SK-N-MC (cell line): ENCODE measurements around the gene NETO2.

Source experiments
- DNase-seq: peaks from one replicate; pipeline ENCODE4 v3.0.0-alpha.2; 2011; ENCODE audit warnings: low read depth, low spot score
- H3K27ac ChIP-seq: fragments of 200-600 bp; sonication (generic); 2 replicates; pipeline ENCODE4 v1.5.1; 2016; ENCODE audit warnings: mixed run types
- H3K36me3 ChIP-seq: fragments of 200-600 bp; sonication (generic); 2 replicates; pipeline ENCODE4 v1.6.1; 2017; ENCODE audit warnings: antibody characterized with exemption, low read length, mixed read lengths; ENCODE audit not compliant: insufficient read depth
- H3K4me3 ChIP-seq: fragments of 200-600 bp; sonication (generic); 2 replicates; pipeline ENCODE4 v1.5.1; 2016
- H3K9ac ChIP-seq: fragments of 200-600 bp; sonication (generic); 2 replicates; pipeline ENCODE4 v1.8.0; 2017; ENCODE audit warnings: mixed run types, mixed read lengths; ENCODE audit not compliant: insufficient read length
- H3K9me3 ChIP-seq: fragments of 200-600 bp; sonication (generic); 2 replicates; pipeline ENCODE4 v1.6.1; 2017; ENCODE audit warnings: low read depth, mild to moderate bottlenecking, antibody characterized with exemption, low read length, moderate library complexity, mixed read lengths
- EZH2 ChIP-seq: fragments of 200-600 bp; sonication (generic); IDR thresholded peaks from one replicate; pipeline ENCODE4 v1.6.1; 2017; ENCODE audit warnings: antibody characterized with exemption
- FOXP2 ChIP-seq: optimal IDR thresholded peaks from 2 replicates; pipeline ENCODE3; 2011; ENCODE audit warnings: mild to moderate bottlenecking, moderate library complexity; ENCODE audit not compliant: insufficient read depth; ENCODE audit errors: extremely low read length, control extremely low read depth
- POLR2AphosphoS5 ChIP-seq: IDR thresholded peaks from 2 replicates; pipeline ENCODE4 v1.6.1; 2012; ENCODE audit warnings: mild to moderate bottlenecking, low read depth, low read length, borderline replicate concordance

NETO2 gene

GRCh38 chr16:47055136-47055885 lies 88.4 kb downstream of the NETO2 start:
- no peaks in the 10 kb centered on the region for H3K9me3 ChIP-seq
- no peak overlapping the region for H3K4me3 ChIP-seq
- H3K36me3 ChIP-seq = no peaks in the 10 kb centered on the region
- H3K27ac ChIP-seq = no peak overlapping the region
- DNase-seq = no peak
- TF ChIP-seq FOXP2 = no peak
- TF ChIP-seq EZH2 = no peak
- TF ChIP-seq POLR2AphosphoS5 = no peak
- H3K9ac ChIP-seq = no peak overlapping the region

- H3K36me3 ChIP-seq = no peaks in the 10 kb centered on the region
- no peak overlapping the region for H3K4me3 ChIP-seq
- no peak for DNase-seq
- no peaks in the 10 kb centered on the region for H3K9me3 ChIP-seq
- TF ChIP-seq POLR2AphosphoS5 (no peak), FOXP2 (no peak), EZH2 (no peak)
- H3K27ac ChIP-seq = no peak overlapping the region
- no peak overlapping the region for H3K9ac ChIP-seq
Observed at GRCh38 chr16:47054306-47054705, 89.4 kb downstream of the NETO2 start.

- no peak for DNase-seq
- H3K27ac ChIP-seq = no peak overlapping the region
- no peak overlapping the region for H3K9ac ChIP-seq
- no peak overlapping the region for H3K4me3 ChIP-seq
- H3K9me3 ChIP-seq = no peaks in the 10 kb centered on the region
- no peaks in the 10 kb centered on the region for H3K36me3 ChIP-seq
- TF ChIP-seq EZH2 (no peak), POLR2AphosphoS5 (no peak), FOXP2 (no peak)
Observed at GRCh38 chr16:47053895-47054294, 89.8 kb downstream of the NETO2 start.

GRCh38 chr16:47052666-47053640 lies 90.8 kb downstream of the NETO2 start:
- H3K4me3 ChIP-seq = no peak overlapping the region
- no peak for DNase-seq

GRCh38 chr16:47051031-47051430 lies 92.7 kb downstream of the NETO2 start:
- no peak for TF ChIP-seq FOXP2
- no peak for TF ChIP-seq POLR2AphosphoS5
- TF ChIP-seq EZH2 = no peak
- no peak for DNase-seq
- Histone ChIP-seq H3K9me3 (no peaks in the 10 kb centered on the region), H3K9ac (no peak overlapping the region), H3K36me3 (no peaks in the 10 kb centered on the region), H3K27ac (no peak overlapping the region), H3K4me3 (no peak overlapping the region)

More at GRCh38 chr16:47052666-47053640, 90.8 kb downstream of the NETO2 start:
- Histone ChIP-seq H3K9ac (no peak overlapping the region), H3K36me3 (no peaks in the 10 kb centered on the region), H3K9me3 (no peaks in the 10 kb centered on the region), H3K27ac (no peak overlapping the region)
- no peak for TF ChIP-seq EZH2
- TF ChIP-seq POLR2AphosphoS5 = no peak
- TF ChIP-seq FOXP2 = no peak

GRCh38 chr16:47049901-47050583 lies 93.7 kb downstream of the NETO2 start:
- Histone ChIP-seq H3K9me3 (no peaks in the 10 kb centered on the region), H3K27ac (no peak overlapping the region), H3K36me3 (no peaks in the 10 kb centered on the region), H3K4me3 (no peak overlapping the region), H3K9ac (no peak overlapping the region)
- TF ChIP-seq POLR2AphosphoS5 = no peak
- no peak for TF ChIP-seq EZH2
- TF ChIP-seq FOXP2 = no peak
- DNase-seq = no peak

GRCh38 chr16:47047524-47048203 lies 96.1 kb downstream of the NETO2 start:
- no peaks in the 10 kb centered on the region for H3K9me3 ChIP-seq
- DNase-seq = no peak
- H3K9ac ChIP-seq = no peak overlapping the region
- no peak overlapping the region for H3K27ac ChIP-seq
- H3K36me3 ChIP-seq = no peaks in the 10 kb centered on the region
- TF ChIP-seq POLR2AphosphoS5 (no peak), FOXP2 (no peak), EZH2 (no peak)
- H3K4me3 ChIP-seq = no peak overlapping the region
